Fibroblast of peridontal ligament (primary cell): ENCODE measurements around the gene SH3RF2.
"Not testable (repeated sequence)": the region's sequence is repeated elsewhere in the genome, so short reads cannot be mapped to it uniquely, and the experiment has no call there.

ENCODE experiments used
- DNase-seq: peaks from one replicate; pipeline ENCODE4 v3.0.0-alpha.2; 2010; ENCODE audit errors: extremely low read depth

Gene SH3RF2

DNA sequence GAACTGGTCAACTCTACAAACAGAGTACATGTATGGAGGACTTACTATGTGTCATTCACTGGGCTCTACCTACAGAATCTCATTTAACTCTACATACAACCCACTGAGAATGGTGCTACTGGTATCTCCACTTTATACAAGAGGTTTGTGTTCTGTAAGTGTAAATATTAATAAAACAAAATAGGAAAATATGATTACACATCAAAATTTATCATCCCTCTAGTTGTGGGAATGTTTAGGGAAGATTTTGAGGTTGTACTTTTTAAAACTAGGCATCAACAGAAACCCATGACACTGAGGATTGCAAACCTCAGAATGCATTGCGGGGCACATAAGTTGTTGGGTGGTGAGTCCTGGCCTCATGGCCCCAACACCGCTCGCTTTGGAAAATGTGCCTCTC is 11.7 kb downstream of the SH3RF2 start:
- no peak for DNase-seq

GRCh38 chr5:145948921-145949320 is 12.5 kb downstream of the SH3RF2 start:
- no peak for DNase-seq

DNA sequence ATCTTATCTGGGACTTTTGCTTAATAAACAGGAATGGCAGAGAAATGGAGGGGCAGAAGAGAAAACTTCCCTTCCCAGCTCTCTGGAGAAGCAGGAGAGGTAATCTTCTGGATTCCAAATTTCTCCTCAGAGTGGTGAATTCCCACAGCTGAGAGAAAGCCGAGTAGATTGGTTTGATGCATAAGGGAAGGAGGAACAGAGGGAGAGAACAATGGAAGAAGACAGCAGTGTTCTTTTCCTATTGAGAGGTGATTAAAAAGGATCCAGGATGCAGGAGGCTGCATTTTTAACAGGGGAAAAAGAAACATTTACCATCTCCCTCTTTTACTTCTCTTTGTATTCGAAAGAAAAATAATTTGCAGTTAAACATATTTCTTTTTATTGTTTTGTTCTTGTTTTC is 13.1 kb downstream of the SH3RF2 start:
- DNase-seq: no peak

DNA sequence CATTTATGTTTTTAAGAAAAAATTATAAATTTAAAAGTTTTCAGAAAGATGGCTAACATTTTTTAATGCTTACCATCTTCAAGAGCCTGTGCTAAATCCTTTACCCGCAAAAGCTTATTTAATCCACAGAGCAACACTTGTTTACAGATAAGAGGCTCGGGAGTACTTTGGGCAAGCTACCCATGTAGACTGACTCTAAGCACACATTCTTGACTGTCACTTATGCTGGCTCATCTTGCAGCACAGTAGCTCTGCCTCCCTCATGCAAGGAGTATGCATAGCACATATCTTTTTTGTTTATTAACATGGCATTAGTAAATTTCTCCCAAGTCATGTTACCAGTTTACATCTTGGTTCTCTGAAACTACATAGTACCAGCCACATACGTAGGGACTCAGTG is 14.7 kb downstream of the SH3RF2 start:
- DNase-seq: no peak

GRCh38 chr5:145953202-145953601 is 16.8 kb downstream of the SH3RF2 start:
- no peak for DNase-seq

GRCh38 chr5:145954140-145954539 is 17.8 kb downstream of the SH3RF2 start:
- not testable (repeated sequence) for DNase-seq

DNA sequence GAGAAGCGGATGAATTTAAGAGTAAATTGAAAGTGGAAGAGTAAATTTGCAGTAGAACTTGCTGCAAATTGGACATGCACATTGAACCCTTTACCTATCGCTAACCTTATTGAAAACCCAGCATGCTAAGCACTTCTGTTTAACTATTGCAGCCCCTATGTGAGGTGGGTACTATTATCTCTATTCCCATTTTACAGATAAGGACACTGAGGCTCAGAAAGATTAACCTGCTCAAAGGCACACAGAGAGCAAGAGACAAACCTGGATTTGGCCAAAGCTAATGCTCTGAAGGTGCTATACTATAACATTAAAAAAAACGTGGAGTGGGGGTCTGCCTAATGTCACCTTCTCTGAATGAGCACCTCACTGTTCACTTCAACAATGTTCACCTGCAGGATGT is 21.0 kb downstream of the SH3RF2 start:
- DNase-seq: no peak

- no peak for DNase-seq
Observed at GRCh38 chr5:145958436-145958835, 22.1 kb downstream of the SH3RF2 start.

DNA sequence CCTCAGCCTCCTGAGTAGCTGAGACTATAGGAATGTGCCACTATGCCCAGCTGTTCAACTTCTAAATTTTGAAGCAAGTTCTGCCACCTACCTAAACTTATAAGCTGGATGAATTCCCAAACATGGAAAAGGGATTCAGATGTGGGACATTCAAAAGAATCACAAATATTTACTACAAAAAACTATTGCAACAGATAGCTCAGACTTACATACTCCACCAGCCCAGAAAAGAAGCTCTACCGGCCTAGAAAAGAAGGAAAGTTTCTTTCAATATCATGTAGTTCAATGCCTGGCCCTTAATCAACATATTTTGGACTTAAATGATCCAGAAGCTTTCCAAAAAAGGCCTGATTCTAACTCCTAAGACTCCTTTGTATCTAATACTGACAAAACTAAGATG is 23.8 kb downstream of the SH3RF2 start:
- no peak for DNase-seq

- no peak for DNase-seq
Observed at GRCh38 chr5:145960848-145961600, 24.6 kb downstream of the SH3RF2 start.

- no peak for DNase-seq
Observed at GRCh38 chr5:145962001-145962400, 25.6 kb downstream of the SH3RF2 start.

DNA sequence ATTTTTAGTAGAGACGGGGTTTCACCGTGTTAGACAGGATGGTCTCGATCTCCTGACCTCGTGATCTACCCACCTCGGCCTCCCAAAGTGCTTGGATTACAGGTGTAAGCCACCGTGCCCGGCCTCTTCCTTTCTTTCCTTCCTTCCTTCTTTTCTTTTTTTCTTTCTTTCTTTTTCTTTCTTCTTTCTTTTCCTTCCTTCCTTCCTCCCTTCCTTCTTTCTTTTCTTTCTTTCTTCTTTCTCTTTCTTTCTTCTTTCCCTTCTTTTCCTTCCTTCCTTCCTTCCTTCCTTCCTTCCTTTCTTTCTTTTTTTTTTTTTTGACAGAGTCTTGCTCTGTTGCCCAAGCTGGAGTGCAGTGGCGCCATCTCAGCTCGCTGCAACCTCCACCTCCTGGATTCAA is 27.6 kb downstream of the SH3RF2 start:
- DNase-seq: not testable (repeated sequence)

DNA sequence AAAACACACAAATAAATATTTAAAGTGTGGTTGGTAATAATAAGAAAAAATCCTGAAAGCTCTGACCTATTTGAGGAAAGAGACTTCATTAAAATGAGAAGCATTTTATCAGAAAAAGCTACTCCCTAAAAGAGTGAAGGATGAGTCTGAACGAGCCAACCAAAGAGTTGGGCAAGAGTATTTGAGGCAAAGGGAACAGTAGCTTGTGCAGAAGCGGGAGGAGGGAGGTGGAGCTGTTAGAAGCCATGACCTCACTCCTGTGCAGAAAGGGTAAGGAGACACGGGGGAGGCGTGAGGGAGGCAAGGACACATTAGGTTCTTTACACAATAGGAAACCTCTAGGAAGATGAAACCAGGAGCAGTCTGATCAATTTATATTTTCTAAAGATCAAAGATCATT is 29.4 kb downstream of the SH3RF2 start:
- no peak for DNase-seq

- DNase-seq: no peak
Observed at GRCh38 chr5:145967296-145967695, 30.9 kb downstream of the SH3RF2 start.

DNA sequence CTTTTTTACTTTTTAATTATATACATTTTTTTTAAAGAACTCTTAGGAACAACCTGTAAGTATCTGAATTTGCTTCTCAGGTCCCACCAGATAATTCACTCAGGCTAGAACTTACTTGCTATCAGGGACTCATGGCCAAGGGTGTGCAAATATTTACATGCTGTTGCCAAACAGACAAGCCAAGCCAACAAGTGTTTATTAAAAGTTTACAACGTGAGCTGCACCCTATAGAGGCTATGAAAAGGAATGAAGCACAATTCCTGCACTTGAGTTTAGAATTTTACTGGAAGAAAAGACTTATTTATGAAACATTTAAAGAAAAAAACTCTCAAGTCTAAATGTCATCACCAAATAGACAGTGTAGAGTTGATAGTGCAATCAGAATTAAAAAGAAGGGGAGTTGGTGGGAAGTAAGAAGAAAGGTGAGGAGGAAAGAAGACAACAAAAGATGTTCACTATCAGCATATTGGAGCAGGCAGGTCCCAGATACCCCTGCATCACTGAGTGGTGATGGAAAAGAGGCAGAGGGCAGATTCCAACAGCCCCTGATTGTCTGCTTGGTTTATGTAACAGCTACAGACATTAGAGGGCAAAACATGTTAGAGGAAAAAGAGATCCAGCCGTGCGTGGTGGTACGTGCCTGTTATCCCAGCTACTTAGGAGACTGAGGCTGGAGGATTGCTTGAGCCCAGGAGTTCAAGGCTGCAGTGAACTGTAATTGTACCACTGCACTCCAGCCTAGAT is 32.8 kb downstream of the SH3RF2 start:
- no peak for DNase-seq

- no peak for DNase-seq
Observed at GRCh38 chr5:145969714-145970092, 33.3 kb downstream of the SH3RF2 start.

GRCh38 chr5:145971108-145971507 is 34.7 kb downstream of the SH3RF2 start:
- no peak for DNase-seq

DNA sequence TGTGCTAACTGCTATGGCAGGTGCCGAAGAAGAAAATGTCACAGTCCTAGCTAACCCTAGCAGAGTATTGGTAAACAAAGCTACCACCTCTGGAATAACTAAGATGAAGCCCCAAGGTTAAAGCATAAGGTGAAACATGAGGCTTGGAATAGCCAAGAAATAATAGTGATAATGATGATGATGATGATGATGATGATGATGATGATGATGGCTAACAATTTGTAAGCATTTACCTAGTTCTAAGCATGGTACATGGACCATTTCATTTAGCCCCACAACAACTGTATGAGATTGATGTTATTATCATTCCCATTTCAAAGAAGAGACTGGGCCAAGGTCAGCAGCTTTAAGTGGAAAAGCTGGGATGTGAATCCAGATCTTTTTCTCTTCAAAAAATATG is 35.3 kb downstream of the SH3RF2 start:
- no peak for DNase-seq

GRCh38 chr5:145975001-145975360 is 38.6 kb downstream of the SH3RF2 start:
- no peak for DNase-seq

DNA sequence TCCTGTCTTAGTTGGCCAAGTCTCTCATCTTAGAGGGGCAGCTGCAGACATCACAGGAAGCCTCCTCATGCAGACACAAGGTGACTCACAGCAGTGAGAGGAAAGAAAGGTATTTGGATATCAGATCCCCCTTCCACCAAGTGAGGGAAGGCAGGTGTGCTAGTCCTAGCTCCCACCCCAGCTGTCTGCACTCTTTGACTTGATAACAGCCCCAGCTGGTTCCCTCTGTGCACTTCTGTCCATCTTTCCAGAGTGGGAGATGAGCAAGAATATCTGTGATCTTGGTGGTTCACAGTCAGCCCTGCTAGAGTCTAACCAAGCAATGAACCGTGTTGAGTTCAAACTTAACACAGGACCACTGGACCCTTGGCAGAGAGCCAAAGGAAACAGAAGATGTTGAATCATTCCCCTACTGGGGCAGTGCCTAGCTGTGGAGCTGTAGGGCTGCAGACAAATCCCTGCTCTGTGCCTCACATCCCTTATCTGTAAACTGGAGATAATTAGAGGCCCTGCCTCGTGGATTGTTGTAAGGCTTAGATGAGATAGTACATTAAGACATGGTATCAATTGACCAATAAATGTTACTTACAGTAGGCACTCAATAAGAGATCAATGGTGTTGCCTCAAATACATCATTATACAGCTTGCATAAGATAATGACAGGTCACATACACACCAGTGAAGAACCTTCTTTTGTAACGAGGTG is 39.1 kb downstream of the SH3RF2 start:
- DNase-seq: peak; percentile 87

DNA sequence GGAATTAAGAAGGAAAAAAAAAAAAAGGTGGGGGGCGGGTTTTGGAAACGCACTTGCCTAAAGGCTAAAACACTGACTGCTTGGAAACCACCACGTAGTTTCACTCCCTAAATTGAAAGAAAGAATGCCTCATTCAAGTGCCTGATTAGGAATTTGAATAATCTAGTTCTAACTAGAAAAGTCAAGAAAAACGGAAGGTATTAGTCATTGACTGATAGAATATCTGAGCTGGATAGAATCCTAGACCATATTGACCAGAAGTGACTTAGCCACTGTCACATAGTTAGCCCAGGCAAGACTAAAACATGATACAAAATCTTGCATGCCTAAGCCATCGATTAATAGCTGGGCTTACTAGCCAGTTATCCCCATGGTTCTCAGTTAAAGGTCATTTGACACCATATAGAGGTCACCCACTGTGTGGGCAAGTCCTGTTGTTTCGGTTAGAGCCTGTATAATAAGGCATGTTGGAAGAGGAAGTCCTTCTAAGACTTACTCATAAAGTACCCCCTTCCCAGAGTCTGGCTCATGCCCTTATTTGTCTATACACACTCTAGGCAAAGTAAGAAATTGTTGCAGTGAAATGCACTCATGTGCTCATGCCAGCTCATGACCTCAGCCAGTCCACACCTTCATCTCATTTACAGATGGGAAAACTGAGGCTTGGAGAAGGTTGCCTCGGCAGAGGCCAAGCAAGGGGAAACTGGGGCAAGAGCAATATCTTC is 40.2 kb downstream of the SH3RF2 start:
- DNase-seq: peak; percentile 43

DNA sequence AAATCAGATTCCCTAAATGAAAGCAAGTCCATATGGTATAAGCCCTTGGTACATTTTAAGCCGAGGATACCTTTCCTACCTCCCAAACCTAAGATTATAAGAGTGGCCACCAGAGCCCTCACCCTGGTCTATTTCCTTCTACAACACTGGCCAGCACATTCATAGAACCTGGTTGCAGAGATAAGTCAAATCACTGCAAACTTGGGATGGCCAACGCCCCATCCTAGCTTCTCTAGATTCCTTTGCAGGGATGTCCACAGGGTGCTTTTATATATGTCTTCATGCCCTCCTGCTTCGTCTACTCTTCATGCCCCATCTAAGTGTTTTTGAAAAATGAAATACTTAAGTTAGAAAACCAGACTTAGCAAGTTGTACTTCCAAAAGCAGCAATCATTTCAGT is 41.8 kb downstream of the SH3RF2 start:
- DNase-seq: no peak
